SU-DHL-6 (cell line): ENCODE measurements around the gene CD247.

ENCODE experiments used
- CTCF ChIP-seq: fragments of 200-600 bp; sonication (generic); IDR thresholded peaks from one replicate; pipeline ENCODE4 v1.5.1; 2017; ENCODE audit warnings: antibody characterized with exemption, mild to moderate bottlenecking, low read length, moderate library complexity; ENCODE audit not compliant: insufficient read depth, poor library complexity, severe bottlenecking
- EZH2phosphoT487 ChIP-seq: fragments of 200-600 bp; sonication (generic), shearing (Covaris generic); conservative IDR thresholded peaks from 2 replicates; pipeline ENCODE4 v1.6.1; 2018; ENCODE audit warnings: mild to moderate bottlenecking, antibody characterized with exemption, low read length, moderate library complexity, mixed read lengths

GRCh38 chr1:167420510-167420909 lies 97.8 kb downstream of the CD247 start:
- TF ChIP-seq CTCF (no peak), EZH2phosphoT487 (no peak)
